ENCODE results near the gene ATXN2. TPM values are rescaled to one million over a fixed set of nuclear protein-coding genes. Genes with fewer than 3 reads are reported as not detected.
"Not testable (repeated sequence)": the region's sequence is repeated elsewhere in the genome, so short reads cannot be mapped to it uniquely, and the experiment has no call there.

The ATXN2 gene
- total RNA-seq, 1 donor from 2014 or later, result 34.2 TPM

- Histone ChIP-seq H3K79me2 (ENCODE audit: low read depth) (no peaks in the 10 kb centered on the region), H3K4me2 (no peak overlapping the region), H3K36me3 (peaks cover 30% of the 10 kb centered on the region), H3K9ac (no peak overlapping the region), H2AFZ (replicated peaks) (no peak overlapping the region), H3K27ac (no peak overlapping the region), H3F3A (ENCODE audit: low read depth) (no peaks in the 10 kb centered on the region), H4K20me1 (ENCODE audit: low read depth) (no peaks in the 10 kb centered on the region), H3K27me3 (no peaks in the 10 kb centered on the region), H3K4me3 (no peak overlapping the region), H3K9me3 (ENCODE audit: low read depth) (no peaks in the 10 kb centered on the region), H3K4me1 (no peaks in the 10 kb centered on the region)
- no peak for DNase-seq (ENCODE audit: low spot score)
- no peaks in the 10 kb centered on the region for H3K27me3 Mint-ChIP-seq (ENCODE audit: insufficient read depth, low read depth)
- peaks cover 22% of the 10 kb centered on the region for H3K36me3 Mint-ChIP-seq
- H3K4me3 Mint-ChIP-seq, result no peak overlapping the region
- TF ChIP-seq CTCF (IDR thresholded peaks at IDR 0.05) (no peak), EZH2 (IDR thresholded peaks at IDR 0.05) (no peak), EZH2phosphoT487 (IDR thresholded peaks at IDR 0.05) (no peak)
- no peaks in the 10 kb centered on the region for H3K9me3 Mint-ChIP-seq
- H3K4me1 Mint-ChIP-seq, result no peaks in the 10 kb centered on the region
- H3K27ac Mint-ChIP-seq, result no peak overlapping the region
Measured at GRCh38 chr12:111521801-111522200, 77.3 kb downstream of the ATXN2 start.

- Mint-ChIP-seq H3K27ac (no peak overlapping the region), H3K36me3 (peaks cover 18% of the 10 kb centered on the region), H3K4me1 (no peaks in the 10 kb centered on the region), H3K4me3 (no peak overlapping the region), H3K27me3 (ENCODE audit: insufficient read depth, low read depth) (no peaks in the 10 kb centered on the region), H3K9me3 (no peaks in the 10 kb centered on the region)
- H3K4me1 ChIP-seq, result no peaks in the 10 kb centered on the region
- no peak overlapping the region for H3K4me3 ChIP-seq
- no peak overlapping the region for H3K27ac ChIP-seq
- H3K9me3 ChIP-seq (ENCODE audit: low read depth), result no peaks in the 10 kb centered on the region
- H3K4me2 ChIP-seq, result no peak overlapping the region
- H3K36me3 ChIP-seq, result peaks cover 25% of the 10 kb centered on the region
- TF ChIP-seq EZH2phosphoT487 (IDR thresholded peaks at IDR 0.05) (no peak), CTCF (IDR thresholded peaks at IDR 0.05) (no peak), EZH2 (IDR thresholded peaks at IDR 0.05) (no peak)
- no peak overlapping the region for H3K9ac ChIP-seq
- no peak overlapping the region for H2AFZ ChIP-seq (replicated peaks)
- no peaks in the 10 kb centered on the region for H4K20me1 ChIP-seq (ENCODE audit: low read depth)
- H3K27me3 ChIP-seq, result no peaks in the 10 kb centered on the region
- H3K79me2 ChIP-seq (ENCODE audit: low read depth), result no peaks in the 10 kb centered on the region
- no peak for DNase-seq (ENCODE audit: low spot score)
- no peaks in the 10 kb centered on the region for H3F3A ChIP-seq (ENCODE audit: low read depth)
Measured at GRCh38 chr12:111519937-111520336, 79.2 kb downstream of the ATXN2 start.

GRCh38 chr12:111519083-111519482 is 80.0 kb downstream of the ATXN2 start:
- Mint-ChIP-seq H3K4me3 (no peak overlapping the region), H3K27me3 (ENCODE audit: insufficient read depth, low read depth) (no peaks in the 10 kb centered on the region), H3K4me1 (no peaks in the 10 kb centered on the region), H3K36me3 (peaks cover 14% of the 10 kb centered on the region), H3K27ac (no peak overlapping the region), H3K9me3 (no peaks in the 10 kb centered on the region)
- TF ChIP-seq CTCF (IDR thresholded peaks at IDR 0.05) (no peak), EZH2 (IDR thresholded peaks at IDR 0.05) (no peak), EZH2phosphoT487 (IDR thresholded peaks at IDR 0.05) (no peak)
- no peak overlapping the region for H3K4me3 ChIP-seq
- H4K20me1 ChIP-seq (ENCODE audit: low read depth), result no peaks in the 10 kb centered on the region
- H3K27me3 ChIP-seq, result no peaks in the 10 kb centered on the region
- no peaks in the 10 kb centered on the region for H3K79me2 ChIP-seq (ENCODE audit: low read depth)
- H3K4me1 ChIP-seq, result no peaks in the 10 kb centered on the region
- H3K9ac ChIP-seq, result no peak overlapping the region
- H3F3A ChIP-seq (ENCODE audit: low read depth), result no peaks in the 10 kb centered on the region
- no peak for DNase-seq (ENCODE audit: low spot score)
- no peak overlapping the region for H3K4me2 ChIP-seq
- H3K36me3 ChIP-seq, result peaks cover 19% of the 10 kb centered on the region
- H3K27ac ChIP-seq, result no peak overlapping the region
- no peaks in the 10 kb centered on the region for H3K9me3 ChIP-seq (ENCODE audit: low read depth)
- no peak overlapping the region for H2AFZ ChIP-seq (replicated peaks)

GRCh38 chr12:111507719-111508118 is 91.4 kb downstream of the ATXN2 start:
- not testable (repeated sequence) for H3K4me1 ChIP-seq; DNase-seq (ENCODE audit: low spot score); H2AFZ ChIP-seq (replicated peaks); H3F3A ChIP-seq (ENCODE audit: low read depth); H3K4me2 ChIP-seq; H3K4me3 ChIP-seq; H3K27me3 Mint-ChIP-seq (ENCODE audit: insufficient read depth, low read depth); H3K9me3 Mint-ChIP-seq; H3K79me2 ChIP-seq (ENCODE audit: low read depth); H4K20me1 ChIP-seq (ENCODE audit: low read depth); H3K27me3 ChIP-seq; H3K27ac ChIP-seq; H3K4me3 Mint-ChIP-seq; H3K9ac ChIP-seq; H3K9me3 ChIP-seq (ENCODE audit: low read depth); H3K4me1 Mint-ChIP-seq
- Mint-ChIP-seq H3K36me3 (peaks cover 40% of the 10 kb centered on the region), H3K27ac (peak overlapping the region; percentile 64)
- peaks cover 28% of the 10 kb centered on the region for H3K36me3 ChIP-seq

- not testable (repeated sequence) for H3K27ac Mint-ChIP-seq; H3K4me3 Mint-ChIP-seq; H3K4me2 ChIP-seq; H3K4me1 Mint-ChIP-seq; H3K27me3 ChIP-seq; H3K27me3 Mint-ChIP-seq (ENCODE audit: insufficient read depth, low read depth); H3K4me1 ChIP-seq; H3F3A ChIP-seq (ENCODE audit: low read depth); H3K9me3 Mint-ChIP-seq; H2AFZ ChIP-seq (replicated peaks); H3K9ac ChIP-seq; DNase-seq (ENCODE audit: low spot score); H3K4me3 ChIP-seq; H3K27ac ChIP-seq; H3K79me2 ChIP-seq (ENCODE audit: low read depth); H4K20me1 ChIP-seq (ENCODE audit: low read depth); H3K9me3 ChIP-seq (ENCODE audit: low read depth)
- H3K36me3 ChIP-seq, result peaks cover 25% of the 10 kb centered on the region
- H3K36me3 Mint-ChIP-seq, result peaks cover 40% of the 10 kb centered on the region
Measured at GRCh38 chr12:111507258-111507657, 91.9 kb downstream of the ATXN2 start.

Measured in neural progenitor cell (in vitro differentiated cells).